Fibroblast of peridontal ligament (primary cell): ENCODE results near the gene STARD10.
A peak's percentile ranks its signal among the peaks of the same experiment; 100 is the strongest.
"Not testable (repeated sequence)": the region's sequence is repeated elsewhere in the genome, so short reads cannot be mapped to it uniquely, and the experiment has no call there.

Source experiments
- DNase-seq: peaks from one replicate; pipeline ENCODE4 v3.0.0-alpha.2; 2010; ENCODE audit errors: extremely low read depth

STARD10 gene

GRCh38 chr11:72826191-72826941, 32.5 kb upstream of the STARD10 start:
- no peak for DNase-seq

GRCh38 chr11:72825661-72826060, 31.8 kb upstream of the STARD10 start:
- DNase-seq: no peak

GRCh38 chr11:72824811-72825505, 31.1 kb upstream of the STARD10 start:
- no peak for DNase-seq

- no peak for DNase-seq
Measured at GRCh38 chr11:72824020-72824419, 30.2 kb upstream of the STARD10 start.

GRCh38 chr11:72823105-72823804, 29.4 kb upstream of the STARD10 start:
- no peak for DNase-seq

GRCh38 chr11:72821920-72822799, 28.3 kb upstream of the STARD10 start:
- DNase-seq: peak; percentile 73

- DNase-seq: no peak
Measured at GRCh38 chr11:72821221-72821919, 27.5 kb upstream of the STARD10 start.

GRCh38 chr11:72820439-72821139, 26.7 kb upstream of the STARD10 start:
- DNase-seq: no peak

GRCh38 chr11:72818971-72819370, 25.1 kb upstream of the STARD10 start:
- no peak for DNase-seq

- no peak for DNase-seq
Measured at GRCh38 chr11:72817966-72818365, 24.1 kb upstream of the STARD10 start.

- no peak for DNase-seq
Measured at GRCh38 chr11:72816404-72816990, 22.6 kb upstream of the STARD10 start.

GRCh38 chr11:72815110-72815618, 21.3 kb upstream of the STARD10 start:
- no peak for DNase-seq

- peak; percentile 74 for DNase-seq
Measured at GRCh38 chr11:72814286-72815109, 20.7 kb upstream of the STARD10 start, which contains the start of gene ATG16L2. TSS of gene ATG16L2 (plus strand) at chr11:72814411. CDS start at chr11:72814446, 35 bp downstream.

- no peak for DNase-seq
Measured at GRCh38 chr11:72813740-72814285, 20.0 kb upstream of the STARD10 start.

- peak; percentile 57 for DNase-seq
Measured at GRCh38 chr11:72812967-72813739, 19.3 kb upstream of the STARD10 start.

- no peak for DNase-seq
Measured at GRCh38 chr11:72812604-72812966, 18.7 kb upstream of the STARD10 start.

- not testable (repeated sequence) for DNase-seq
Measured at GRCh38 chr11:72811686-72812085, 17.8 kb upstream of the STARD10 start.

- DNase-seq: peak; percentile 58
Measured at GRCh38 chr11:72808331-72808798, 14.5 kb upstream of the STARD10 start.
